KMS-11 (cell line): ENCODE measurements around the gene SLC25A21.
"Not testable (repeated sequence)": the region's sequence is repeated elsewhere in the genome, so short reads cannot be mapped to it uniquely, and the experiment has no call there.

Experiments
- H2AFZ ChIP-seq: fragments of 200-600 bp; sonication (generic); 2 replicates; pipeline ENCODE4 v1.6.1; 2016; ENCODE audit warnings: antibody characterized with exemption, mixed run types, low read depth
- H3K27ac ChIP-seq: fragments of 200-600 bp; sonication (generic); 2 replicates; pipeline ENCODE4 v1.6.1; 2016; ENCODE audit warnings: mild to moderate bottlenecking, mixed run types
- H3K27me3 ChIP-seq: fragments of 200-600 bp; sonication (generic); 2 replicates; pipeline ENCODE4 v1.6.1; 2017; ENCODE audit warnings: mild to moderate bottlenecking, low read depth, mixed run types, moderate library complexity; ENCODE audit not compliant: insufficient read depth
- H3K36me3 ChIP-seq: fragments of 200-600 bp; sonication (generic); 2 replicates; pipeline ENCODE4 v1.6.1; 2017; ENCODE audit warnings: mild to moderate bottlenecking, mixed run types; ENCODE audit not compliant: insufficient read depth
- H3K4me1 ChIP-seq: fragments of 200-600 bp; sonication (generic); 2 replicates; pipeline ENCODE4 v1.6.1; 2016; ENCODE audit warnings: mild to moderate bottlenecking, low read depth, mixed run types; ENCODE audit not compliant: poor library complexity, severe bottlenecking
- H3K4me2 ChIP-seq: fragments of 200-600 bp; sonication (generic); 2 replicates; pipeline ENCODE4 v1.7.0; 2016; ENCODE audit warnings: mild to moderate bottlenecking, mixed run types
- H3K4me3 ChIP-seq: fragments of 200-600 bp; sonication (generic); IDR thresholded peaks from 2 replicates; pipeline ENCODE4 v1.6.1; 2017; ENCODE audit warnings: low read depth, low read length, mixed read lengths; ENCODE audit not compliant: insufficient read depth
- H3K79me2 ChIP-seq: fragments of 200-600 bp; sonication (generic); 2 replicates; pipeline ENCODE4 v1.6.1; 2016; ENCODE audit warnings: low read depth, mixed run types; ENCODE audit not compliant: insufficient read depth
- H3K9ac ChIP-seq: fragments of 200-600 bp; sonication (generic); 2 replicates; pipeline ENCODE4 v1.6.1; 2016; ENCODE audit warnings: mild to moderate bottlenecking, mixed run types
- H4K20me1 ChIP-seq: fragments of 200-600 bp; sonication (generic); 2 replicates; pipeline ENCODE4 v1.6.1; 2016; ENCODE audit warnings: mild to moderate bottlenecking, mixed run types; ENCODE audit not compliant: insufficient read depth
- TF ChIP-seq, protein P1 (sequence below): fragments of 200-600 bp; sonication (generic); conservative IDR thresholded peaks from 2 replicates; pipeline ENCODE4 v1.6.1; 2017; ENCODE audit warnings: low read depth, mild to moderate bottlenecking, antibody characterized with exemption, low read length, moderate library complexity, mixed read lengths

The SLC25A21 gene

GRCh38 chr14:37187294-37187693, 14.9 kb upstream of the SLC25A21 start:
- Histone ChIP-seq H3K9ac (no peak overlapping the region), H3K27me3 (no peaks in the 10 kb centered on the region), H3K79me2 (no peaks in the 10 kb centered on the region), H3K27ac (no peak overlapping the region), H3K4me1 (no peaks in the 10 kb centered on the region), H3K4me3 (no peak overlapping the region), H3K4me2 (no peak overlapping the region), H2AFZ (no peak overlapping the region), H3K36me3 (no peaks in the 10 kb centered on the region), H4K20me1 (no peaks in the 10 kb centered on the region)
- TF ChIP-seq, protein P1, sequence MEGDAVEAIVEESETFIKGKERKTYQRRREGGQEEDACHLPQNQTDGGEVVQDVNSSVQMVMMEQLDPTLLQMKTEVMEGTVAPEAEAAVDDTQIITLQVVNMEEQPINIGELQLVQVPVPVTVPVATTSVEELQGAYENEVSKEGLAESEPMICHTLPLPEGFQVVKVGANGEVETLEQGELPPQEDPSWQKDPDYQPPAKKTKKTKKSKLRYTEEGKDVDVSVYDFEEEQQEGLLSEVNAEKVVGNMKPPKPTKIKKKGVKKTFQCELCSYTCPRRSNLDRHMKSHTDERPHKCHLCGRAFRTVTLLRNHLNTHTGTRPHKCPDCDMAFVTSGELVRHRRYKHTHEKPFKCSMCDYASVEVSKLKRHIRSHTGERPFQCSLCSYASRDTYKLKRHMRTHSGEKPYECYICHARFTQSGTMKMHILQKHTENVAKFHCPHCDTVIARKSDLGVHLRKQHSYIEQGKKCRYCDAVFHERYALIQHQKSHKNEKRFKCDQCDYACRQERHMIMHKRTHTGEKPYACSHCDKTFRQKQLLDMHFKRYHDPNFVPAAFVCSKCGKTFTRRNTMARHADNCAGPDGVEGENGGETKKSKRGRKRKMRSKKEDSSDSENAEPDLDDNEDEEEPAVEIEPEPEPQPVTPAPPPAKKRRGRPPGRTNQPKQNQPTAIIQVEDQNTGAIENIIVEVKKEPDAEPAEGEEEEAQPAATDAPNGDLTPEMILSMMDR = no peak

DNA sequence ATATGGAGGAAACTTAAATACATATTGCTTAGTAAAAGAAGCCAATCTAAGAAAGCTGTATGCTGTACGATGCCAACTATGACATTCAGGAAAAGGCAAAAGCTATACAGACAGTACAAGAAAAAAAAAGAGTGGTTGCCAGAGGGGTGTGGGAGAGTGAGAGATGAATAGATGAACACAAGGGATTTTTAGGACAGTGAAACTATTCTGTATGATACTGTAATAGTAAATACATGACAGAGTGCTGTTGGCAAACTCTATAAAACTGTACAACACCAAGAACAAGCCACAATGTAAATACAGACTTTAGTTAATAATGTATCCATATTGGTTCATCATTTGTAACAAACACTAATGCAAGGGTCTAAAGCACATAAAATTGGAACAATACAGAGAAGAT, 14.5 kb upstream of the SLC25A21 start:
- H3K27ac ChIP-seq = no peak overlapping the region
- H4K20me1 ChIP-seq = no peaks in the 10 kb centered on the region
- no peaks in the 10 kb centered on the region for H3K27me3 ChIP-seq
- no peak overlapping the region for H2AFZ ChIP-seq
- H3K4me2 ChIP-seq = no peak overlapping the region
- H3K36me3 ChIP-seq = no peaks in the 10 kb centered on the region
- no peaks in the 10 kb centered on the region for H3K4me1 ChIP-seq
- TF ChIP-seq, protein P1 = no peak
- no peaks in the 10 kb centered on the region for H3K79me2 ChIP-seq
- no peak overlapping the region for H3K4me3 ChIP-seq
- no peak overlapping the region for H3K9ac ChIP-seq

DNA sequence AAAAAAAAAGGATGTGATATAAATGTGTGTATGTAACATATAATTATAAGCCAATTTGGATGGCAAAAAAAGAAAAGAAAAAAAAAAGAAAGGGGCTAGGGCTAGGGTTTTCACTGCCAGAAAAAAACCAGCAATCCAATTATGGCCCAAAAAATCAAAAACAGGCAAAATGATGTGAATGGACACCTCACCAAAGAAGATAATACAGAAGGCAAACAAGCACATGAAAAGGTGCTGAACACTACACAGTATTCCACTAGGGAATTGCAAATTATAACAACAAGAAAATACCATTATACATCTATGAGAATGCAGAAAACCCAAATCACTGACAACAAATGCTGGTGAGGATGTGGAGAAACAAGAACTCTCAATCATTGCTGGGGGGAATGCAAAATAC, 13.3 kb upstream of the SLC25A21 start:
- no peak overlapping the region for H3K9ac ChIP-seq
- TF ChIP-seq, protein P1 = no peak

DNA sequence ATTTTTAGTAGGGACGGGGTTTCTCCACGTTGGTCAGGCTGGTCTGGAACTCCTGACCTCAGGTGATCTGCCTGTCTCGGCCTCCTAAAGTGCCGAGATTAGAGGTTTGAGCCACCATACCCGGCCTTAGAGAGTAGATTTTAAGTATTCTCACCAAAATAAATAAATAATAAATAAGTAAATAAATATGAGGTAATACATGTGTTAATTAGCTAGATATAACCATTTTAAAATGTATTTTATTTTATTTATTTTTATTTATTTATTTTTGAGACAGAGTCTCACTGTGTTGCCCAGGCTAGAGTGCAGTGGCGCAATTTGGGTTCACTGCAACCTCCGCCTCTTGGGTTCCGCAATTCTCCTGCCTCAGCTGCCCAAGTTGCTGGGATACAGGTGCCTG, 12.1 kb upstream of the SLC25A21 start:
- H3K27me3 ChIP-seq, H4K20me1 ChIP-seq, H3K27ac ChIP-seq, H3K9ac ChIP-seq, H2AFZ ChIP-seq, H3K4me2 ChIP-seq, H3K79me2 ChIP-seq, H3K4me1 ChIP-seq, H3K36me3 ChIP-seq, H3K4me3 ChIP-seq: not testable (repeated sequence)

More for the DNA sequence above, 13.3 kb upstream of the SLC25A21 start:
- no peak overlapping the region for H3K4me2 ChIP-seq
- H4K20me1 ChIP-seq = no peaks in the 10 kb centered on the region
- H3K4me1 ChIP-seq = no peaks in the 10 kb centered on the region
- H3K27me3 ChIP-seq = no peaks in the 10 kb centered on the region
- H3K4me3 ChIP-seq = no peak overlapping the region
- no peak overlapping the region for H2AFZ ChIP-seq
- no peaks in the 10 kb centered on the region for H3K79me2 ChIP-seq
- no peak overlapping the region for H3K27ac ChIP-seq
- H3K36me3 ChIP-seq = no peaks in the 10 kb centered on the region

DNA sequence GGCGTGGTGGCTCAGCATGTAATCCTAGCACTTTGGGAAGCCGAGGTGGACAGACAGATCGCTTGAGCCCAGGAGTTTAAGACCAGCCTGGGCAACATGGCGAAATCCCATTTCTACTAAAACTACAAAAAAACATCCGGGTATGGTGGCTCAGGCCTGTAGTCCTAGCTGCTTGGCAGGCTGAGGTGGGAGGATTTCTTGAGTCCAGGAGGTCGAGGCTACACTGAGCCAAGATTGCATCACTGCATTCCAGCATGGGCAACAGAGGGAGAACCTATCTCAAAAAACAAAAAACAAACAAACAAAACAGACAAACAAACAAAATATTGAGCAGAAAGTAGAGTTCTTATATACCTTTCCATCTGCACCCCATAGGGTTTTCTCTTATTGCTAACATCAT, 9.0 kb upstream of the SLC25A21 start:
- H3K9ac ChIP-seq = no peak overlapping the region
- no peaks in the 10 kb centered on the region for H4K20me1 ChIP-seq
- H3K27ac ChIP-seq = no peak overlapping the region
- TF ChIP-seq, protein P1 = no peak
- H2AFZ ChIP-seq = no peak overlapping the region
- no peaks in the 10 kb centered on the region for H3K27me3 ChIP-seq
- no peaks in the 10 kb centered on the region for H3K36me3 ChIP-seq
- H3K79me2 ChIP-seq = no peaks in the 10 kb centered on the region
- no peak overlapping the region for H3K4me2 ChIP-seq
- H3K4me1 ChIP-seq = no peaks in the 10 kb centered on the region
- H3K4me3 ChIP-seq = no peak overlapping the region

DNA sequence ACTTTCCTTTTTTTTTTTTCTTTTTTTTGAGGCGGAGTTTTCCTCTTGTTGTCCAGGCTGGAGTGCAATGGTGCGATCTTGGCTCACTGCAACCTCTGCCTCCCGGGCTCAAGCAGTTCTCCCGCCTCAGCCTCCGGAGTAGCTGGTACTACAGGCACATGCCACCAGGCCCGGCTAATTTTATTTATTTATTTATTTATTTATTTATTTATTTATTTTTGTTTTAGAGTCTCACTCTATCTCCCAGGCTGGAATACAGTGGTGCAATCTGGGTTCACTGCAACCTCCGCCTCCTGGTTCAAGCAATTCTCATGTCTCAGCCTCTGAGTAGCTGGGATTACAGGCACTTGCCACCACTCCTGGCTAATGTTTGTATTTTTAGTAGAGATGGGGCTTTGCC, 8.5 kb upstream of the SLC25A21 start:
- H3K4me3 ChIP-seq, H3K4me2 ChIP-seq, H3K36me3 ChIP-seq, H3K27me3 ChIP-seq, H3K9ac ChIP-seq, H3K27ac ChIP-seq, H3K4me1 ChIP-seq, H2AFZ ChIP-seq, H4K20me1 ChIP-seq, H3K79me2 ChIP-seq: not testable (repeated sequence)
